HG02981 (cell line): ENCODE data around the gene DDX1.
"Not testable (repeated sequence)": the region's sequence is repeated elsewhere in the genome, so short reads cannot be mapped to it uniquely, and the experiment has no call there.

ENCODE experiments used
- ATAC-seq: cut with Tn5 transposase; IDR thresholded peaks from one replicate; pipeline ENCODE4 v1.9.1; 2021; ENCODE audit warnings: mild to moderate bottlenecking, moderate library complexity; ENCODE audit not compliant: unreplicated experiment

Gene DDX1

GRCh38 chr2:15672961-15673918 is 81.6 kb downstream of the DDX1 start:
- ATAC-seq: no peak

DNA sequence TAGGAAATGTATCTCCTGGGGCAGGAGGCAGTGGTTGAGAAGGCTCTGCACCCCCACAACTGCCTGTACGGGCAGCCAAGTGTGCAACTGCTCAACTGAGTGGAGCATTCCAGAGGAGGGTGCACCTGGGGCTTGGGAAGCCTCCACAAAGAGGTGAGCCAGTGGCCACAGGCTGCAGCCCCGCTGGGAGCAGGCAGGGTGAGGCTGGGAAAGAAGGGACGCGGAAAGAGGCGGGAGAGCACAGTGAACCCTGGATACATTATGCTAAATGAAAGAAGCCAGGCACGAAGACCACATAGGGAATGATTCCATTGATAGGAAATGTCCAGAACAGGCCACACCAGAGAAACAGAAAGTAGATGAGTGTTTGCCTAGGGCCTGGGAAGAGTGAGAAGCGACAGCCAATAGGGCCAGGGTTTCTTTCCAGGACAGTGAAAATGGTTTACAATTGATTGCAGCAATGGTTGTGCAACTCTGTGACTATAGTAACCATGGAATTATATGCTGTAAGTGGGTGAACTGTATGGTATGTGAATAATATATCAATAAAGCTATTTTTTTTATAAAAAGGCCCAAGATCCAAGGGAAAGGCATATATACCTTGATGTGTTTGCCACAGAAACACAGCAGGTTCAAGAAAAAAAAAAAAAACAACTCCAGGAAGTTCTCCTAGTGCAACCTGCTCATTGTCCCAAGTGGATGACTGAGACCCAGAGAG is 82.4 kb downstream of the DDX1 start:
- no peak for ATAC-seq

GRCh38 chr2:15674637-15675455 is 83.2 kb downstream of the DDX1 start:
- no peak for ATAC-seq

DNA sequence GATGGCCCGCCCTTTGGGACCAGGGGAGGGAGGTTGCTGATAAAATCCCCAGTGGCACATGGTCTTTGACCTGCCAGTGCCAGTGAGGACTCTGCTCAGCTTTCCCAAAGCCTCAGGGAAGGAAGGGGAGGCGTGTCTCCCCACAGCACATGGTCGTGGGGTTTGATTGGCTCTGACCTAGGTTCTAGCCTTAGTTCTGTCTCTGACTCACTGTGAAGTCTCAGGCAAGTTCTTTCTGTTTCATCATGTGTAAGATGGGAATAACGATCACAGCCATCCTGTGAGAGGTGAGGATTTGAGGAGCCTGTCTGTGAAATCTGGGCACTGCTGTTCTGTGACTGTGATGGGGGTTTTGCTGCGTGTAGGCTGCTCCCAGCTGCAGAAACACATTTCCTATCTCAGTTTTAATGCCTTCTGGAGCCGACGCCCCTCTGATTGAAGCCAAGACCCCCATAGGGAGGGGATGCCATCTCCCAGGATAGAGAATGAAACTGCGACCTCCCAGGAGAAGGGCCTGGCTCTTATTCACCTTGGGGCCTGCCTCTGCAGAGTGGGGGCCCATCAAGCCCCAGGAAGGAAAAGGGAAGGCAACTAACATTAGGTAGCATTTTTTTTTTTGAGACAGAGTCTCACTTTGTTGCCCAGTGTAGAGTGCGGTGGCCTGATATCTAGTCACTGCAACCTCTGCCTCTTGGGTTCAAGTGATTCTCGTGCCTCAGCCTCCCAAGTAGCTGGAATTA is 84.0 kb downstream of the DDX1 start:
- ATAC-seq: no peak

- ATAC-seq: no peak
Observed at GRCh38 chr2:15677141-15677843, 85.6 kb downstream of the DDX1 start.

GRCh38 chr2:15678346-15678745 is 86.7 kb downstream of the DDX1 start:
- ATAC-seq: no peak

- no peak for ATAC-seq
Observed at GRCh38 chr2:15678909-15679308, 87.2 kb downstream of the DDX1 start.

GRCh38 chr2:15679386-15679924 is 87.8 kb downstream of the DDX1 start:
- no peak for ATAC-seq

GRCh38 chr2:15680132-15680531 is 88.5 kb downstream of the DDX1 start:
- ATAC-seq: not testable (repeated sequence)
